Effector CD8-positive, alpha-beta T cell (primary cell): Measurements from ENCODE around the gene FDX1.

Experiments
- DNase-seq: peaks from one replicate; lab custom pipeline; 2025; lab: John Stamatoyannopoulos, UW

FDX1 gene

DNA sequence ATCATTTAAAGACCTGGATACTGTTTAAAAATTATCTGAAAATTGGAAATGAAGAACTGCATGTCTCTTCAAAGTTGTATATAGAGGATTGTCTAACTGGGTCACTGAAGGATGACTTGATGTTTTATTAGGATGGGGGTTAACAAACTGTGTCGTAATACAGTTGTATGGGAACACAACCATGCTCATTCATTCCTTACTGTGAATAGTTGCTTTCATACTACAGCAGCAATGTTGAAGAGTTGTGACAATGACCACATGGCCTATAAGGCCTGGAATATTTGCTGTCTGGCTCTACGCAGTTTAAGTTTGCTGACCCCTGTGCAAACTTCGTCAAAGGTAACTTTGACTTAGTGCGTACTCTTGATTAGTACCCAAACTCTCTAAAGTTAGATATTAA is 38.4 kb downstream of the FDX1 start:
- no peak for DNase-seq

GRCh38 chr11:110469127-110469526 is 39.4 kb downstream of the FDX1 start:
- DNase-seq: no peak

DNA sequence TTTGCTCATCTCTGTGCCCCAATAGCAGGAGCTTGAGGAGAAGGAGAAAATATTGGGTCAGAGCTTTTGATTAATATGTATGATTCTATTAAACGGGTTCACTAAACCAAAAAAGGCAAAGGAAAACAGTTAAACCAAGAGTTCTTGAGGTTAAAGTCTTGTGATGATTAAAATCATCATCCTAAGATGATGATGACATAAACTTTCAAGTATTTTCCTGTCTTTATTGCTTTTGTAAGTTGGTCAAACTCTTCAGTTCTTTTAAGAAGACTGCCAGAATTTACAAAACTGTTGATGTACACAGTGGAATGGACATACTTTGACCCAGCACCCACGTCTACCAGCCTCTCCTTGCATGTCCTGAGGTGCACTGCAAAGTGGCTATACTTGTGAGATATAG is 41.0 kb downstream of the FDX1 start:
- no peak for DNase-seq

DNA sequence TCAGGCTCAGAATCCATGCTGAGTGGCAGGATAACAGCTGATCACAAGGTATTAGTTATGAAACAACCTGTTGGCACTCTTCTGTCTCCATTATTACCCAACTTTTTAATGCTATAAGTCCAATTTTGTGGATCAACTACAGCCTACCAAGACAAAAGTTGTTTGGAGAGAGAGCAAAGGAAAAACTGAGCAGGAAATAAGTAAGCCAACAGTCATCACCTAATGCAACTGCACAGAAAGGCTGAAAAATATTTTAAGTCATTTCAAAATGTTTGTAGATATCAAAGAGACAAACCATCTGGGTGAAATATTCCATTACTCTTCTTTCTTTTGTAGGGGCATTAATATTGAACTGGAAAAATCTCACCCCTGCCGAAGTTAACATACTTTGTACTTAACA is 41.6 kb downstream of the FDX1 start:
- no peak for DNase-seq

DNA sequence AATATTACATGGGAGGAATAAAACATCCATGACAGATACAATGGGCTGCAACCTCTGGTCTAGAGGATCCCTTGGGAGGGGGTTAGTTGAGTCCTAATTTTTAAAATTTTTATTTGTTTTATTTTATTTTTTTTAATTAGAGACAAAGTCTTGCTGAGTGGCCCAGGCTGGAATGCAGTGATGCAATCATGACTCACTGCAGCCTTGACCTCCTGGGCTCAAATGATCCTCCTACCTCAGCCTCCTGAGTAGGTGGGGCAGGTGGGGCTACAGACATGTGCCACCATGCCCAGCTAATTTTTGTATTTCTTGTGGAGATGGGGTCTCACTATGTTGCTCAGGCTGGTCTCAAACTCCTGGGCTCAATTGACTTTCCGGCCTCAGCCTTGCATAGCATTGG is 43.1 kb downstream of the FDX1 start:
- DNase-seq: no peak

GRCh38 chr11:110473706-110474105 is 44.0 kb downstream of the FDX1 start:
- no peak for DNase-seq

- DNase-seq: no peak
These were observed 44.8 kb downstream of the FDX1 start for GRCh38 chr11:110474578-110474977.

DNA sequence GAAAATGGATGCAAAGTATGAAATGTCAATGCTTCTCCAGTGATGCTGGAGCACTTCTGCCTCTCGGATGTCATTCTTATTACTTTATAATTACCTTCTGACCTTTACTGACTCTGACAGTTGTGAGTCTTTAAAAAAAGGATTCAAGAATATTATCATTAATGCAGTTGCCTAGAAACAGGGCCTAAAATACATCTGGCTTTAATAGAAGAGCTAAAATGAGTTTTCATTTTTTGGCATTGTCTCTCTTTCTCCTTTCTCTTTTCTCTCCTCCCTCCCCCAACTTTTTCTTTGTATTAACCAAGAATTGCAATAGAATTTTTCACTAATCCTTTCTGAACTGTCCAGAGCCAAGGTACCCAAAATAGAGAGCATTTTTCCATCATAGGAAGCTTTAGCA is 45.9 kb downstream of the FDX1 start:
- no peak for DNase-seq

- DNase-seq: no peak
These were observed 48.7 kb downstream of the FDX1 start for GRCh38 chr11:110478410-110478809.

GRCh38 chr11:110479108-110480101 is 49.7 kb downstream of the FDX1 start:
- no peak for DNase-seq

- no peak for DNase-seq
These were observed 51.8 kb downstream of the FDX1 start for GRCh38 chr11:110481523-110481922.

- DNase-seq: no peak
These were observed 56.4 kb downstream of the FDX1 start for GRCh38 chr11:110486156-110486555.

DNA sequence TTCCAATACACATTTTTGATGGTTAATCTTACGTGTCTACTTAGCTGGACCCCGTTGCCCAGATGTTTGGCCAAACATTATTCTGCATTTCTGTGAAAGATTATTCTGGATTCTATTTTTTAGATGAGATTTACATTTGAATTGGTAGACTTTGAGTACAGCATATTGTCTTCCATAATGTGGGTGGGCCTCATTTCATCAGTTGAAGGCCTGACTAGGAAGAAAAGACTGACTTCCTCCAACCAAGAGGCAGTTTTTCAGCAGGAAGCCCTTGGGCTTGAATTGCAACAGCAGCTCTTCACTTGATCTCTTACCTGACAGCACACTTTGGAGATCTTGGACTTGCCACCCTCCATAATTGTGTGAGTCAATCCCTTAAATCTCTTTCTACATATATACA is 58.7 kb downstream of the FDX1 start:
- DNase-seq: no peak

- DNase-seq: no peak
These were observed 61.1 kb downstream of the FDX1 start for GRCh38 chr11:110490886-110491285.

GRCh38 chr11:110491577-110492320 is 62.0 kb downstream of the FDX1 start:
- DNase-seq: no peak

- DNase-seq: no peak
These were observed 62.6 kb downstream of the FDX1 start for GRCh38 chr11:110492321-110492685.

- DNase-seq: no peak
These were observed 63.6 kb downstream of the FDX1 start for GRCh38 chr11:110493346-110493745.

DNA sequence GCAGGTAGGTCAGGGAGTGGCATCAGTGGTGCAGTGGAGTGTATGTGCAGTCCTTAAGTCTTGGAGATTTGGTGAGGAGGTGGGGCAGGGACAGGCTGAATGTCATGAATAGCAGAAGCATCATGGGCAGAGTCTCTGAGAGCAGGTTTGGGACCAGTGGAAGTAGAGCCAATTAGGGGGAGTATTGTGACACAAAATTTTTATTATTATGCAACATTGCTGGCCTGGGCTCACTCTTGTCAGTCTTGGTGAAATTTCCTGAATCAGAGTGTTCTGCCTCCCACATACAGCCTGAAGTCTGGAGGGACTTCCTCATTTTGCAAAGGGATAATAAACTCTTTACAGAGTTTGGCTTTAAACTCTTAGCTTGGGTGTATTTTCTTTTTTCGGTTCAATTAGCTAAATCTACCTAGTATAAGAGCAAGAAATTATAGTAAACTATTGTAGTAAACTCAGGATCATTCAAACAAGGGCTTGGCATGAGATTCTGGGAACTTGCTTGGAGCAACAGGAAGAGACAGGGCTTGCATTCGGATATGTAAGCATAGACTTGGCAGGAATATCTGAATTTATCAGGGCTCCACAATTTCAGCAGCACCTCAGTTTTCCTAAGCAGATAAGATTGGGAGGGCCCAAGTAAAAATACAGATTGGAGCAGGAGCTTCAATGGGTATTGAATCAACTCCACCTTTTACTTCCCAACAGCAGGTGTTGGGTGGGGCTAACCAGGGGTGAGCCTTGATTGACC is 67.7 kb downstream of the FDX1 start:
- DNase-seq: no peak

DNA sequence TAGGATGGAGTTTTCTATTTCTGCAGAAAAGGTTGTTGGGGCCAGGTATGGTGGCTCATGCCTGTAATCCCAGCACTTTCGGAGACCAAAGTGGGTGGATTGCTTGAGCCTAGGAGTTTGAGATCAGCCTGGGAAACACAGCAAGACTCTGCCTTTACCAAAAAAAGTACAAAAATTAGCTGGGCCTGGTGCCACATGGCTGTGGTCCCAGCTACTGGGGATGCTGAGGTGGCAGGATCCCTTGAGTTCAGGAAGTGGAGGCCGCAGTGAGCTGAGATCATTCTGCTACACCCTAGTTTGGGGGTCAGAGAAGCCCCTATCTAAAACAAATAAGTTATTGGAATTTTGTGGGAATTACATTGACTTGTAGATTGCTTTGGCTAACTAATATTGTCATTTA is 71.7 kb downstream of the FDX1 start:
- DNase-seq: no peak

- DNase-seq: no peak
These were observed 76.0 kb downstream of the FDX1 start for GRCh38 chr11:110505528-110506284.

DNA sequence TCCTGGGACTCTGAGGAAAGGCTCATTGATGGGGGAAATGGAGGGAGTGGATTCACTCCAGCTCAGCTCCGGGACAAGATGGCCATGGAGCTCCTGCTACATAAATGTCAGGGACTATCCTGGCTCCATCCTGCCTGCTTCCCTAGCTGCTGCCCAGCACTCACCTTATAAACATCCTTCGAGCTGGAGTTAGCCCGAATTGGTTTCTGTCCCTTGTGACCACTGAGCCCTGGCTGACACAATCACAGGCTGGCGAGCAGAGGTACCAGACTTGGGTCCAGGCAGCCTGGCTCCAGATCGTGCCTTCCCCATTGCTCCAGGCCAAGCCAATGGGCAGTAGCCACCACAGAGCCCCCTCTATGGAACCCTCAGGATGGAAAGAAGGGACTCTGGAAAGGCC is 77.6 kb downstream of the FDX1 start:
- DNase-seq: no peak

- DNase-seq: no peak
These were observed 79.0 kb downstream of the FDX1 start for GRCh38 chr11:110508786-110509185.
